Measurements from ENCODE around the gene INMT.

DNA sequence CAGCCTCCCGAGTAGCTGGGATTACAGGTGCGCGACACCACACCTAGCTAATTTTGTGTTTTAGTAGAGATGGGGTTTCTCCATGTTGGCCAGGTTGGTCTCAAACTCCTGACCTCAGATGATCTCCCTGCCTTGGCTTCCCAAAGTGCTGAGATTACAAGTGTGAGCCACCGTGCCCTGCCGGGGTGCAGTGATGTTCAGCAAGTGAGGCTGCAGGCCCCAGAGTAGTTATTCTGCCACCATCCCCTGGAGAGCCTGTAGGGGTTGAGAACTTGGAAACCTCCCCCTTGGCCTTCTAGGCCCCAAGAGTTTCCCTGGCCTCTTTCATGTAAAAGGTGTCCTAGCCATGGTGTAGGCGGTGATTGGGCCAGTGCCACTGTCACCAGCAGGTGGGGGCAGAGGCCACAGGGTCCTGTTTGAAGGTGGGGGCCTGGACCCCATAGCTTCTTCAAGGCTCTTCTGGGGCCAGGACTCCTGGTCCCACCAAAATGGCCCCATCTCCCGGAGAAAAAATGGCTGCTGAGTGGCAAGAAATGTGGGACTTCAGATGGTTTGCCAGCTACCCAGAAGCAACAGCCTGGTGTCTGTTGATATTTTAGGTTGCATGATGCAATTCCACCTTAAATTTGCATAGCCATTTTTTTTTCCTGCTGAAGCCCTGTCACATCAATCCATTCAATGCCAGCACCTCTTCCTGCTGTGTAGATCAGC, 25.5 kb upstream of the INMT start:
- TF ChIP-seq, protein P1, sequence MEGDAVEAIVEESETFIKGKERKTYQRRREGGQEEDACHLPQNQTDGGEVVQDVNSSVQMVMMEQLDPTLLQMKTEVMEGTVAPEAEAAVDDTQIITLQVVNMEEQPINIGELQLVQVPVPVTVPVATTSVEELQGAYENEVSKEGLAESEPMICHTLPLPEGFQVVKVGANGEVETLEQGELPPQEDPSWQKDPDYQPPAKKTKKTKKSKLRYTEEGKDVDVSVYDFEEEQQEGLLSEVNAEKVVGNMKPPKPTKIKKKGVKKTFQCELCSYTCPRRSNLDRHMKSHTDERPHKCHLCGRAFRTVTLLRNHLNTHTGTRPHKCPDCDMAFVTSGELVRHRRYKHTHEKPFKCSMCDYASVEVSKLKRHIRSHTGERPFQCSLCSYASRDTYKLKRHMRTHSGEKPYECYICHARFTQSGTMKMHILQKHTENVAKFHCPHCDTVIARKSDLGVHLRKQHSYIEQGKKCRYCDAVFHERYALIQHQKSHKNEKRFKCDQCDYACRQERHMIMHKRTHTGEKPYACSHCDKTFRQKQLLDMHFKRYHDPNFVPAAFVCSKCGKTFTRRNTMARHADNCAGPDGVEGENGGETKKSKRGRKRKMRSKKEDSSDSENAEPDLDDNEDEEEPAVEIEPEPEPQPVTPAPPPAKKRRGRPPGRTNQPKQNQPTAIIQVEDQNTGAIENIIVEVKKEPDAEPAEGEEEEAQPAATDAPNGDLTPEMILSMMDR (IDR thresholded peaks at IDR 0.05) = no peak
- no peak for TF ChIP-seq POLR2A (IDR thresholded peaks at IDR 0.05)

Data from Peyer's patch (tissue), 4 donors.